Natural killer cell (primary cell): ENCODE results near the gene MEF2D. TPM values are rescaled to one million over a fixed set of nuclear protein-coding genes. Genes with fewer than 3 reads are reported as not detected.

Experiments
- ATAC-seq, 3 donors: fragments of 150-1000 bp in 2 of 3; fragments of 200-7000 bp in 1 of 3; cut with Tn5 transposase; 1 replicate in 1 of 3; 2 replicates in 2 of 3; pipeline ENCODE4 v1.10.0; 2021; ENCODE audit warnings: mild to moderate bottlenecking in 2 of 3, moderate library complexity in 2 of 3
- DNase-seq, 2 donors: peaks; one replicate each; pipeline versions ENCODE4 v3.0.0 to v3.0.0-alpha.2; 2013 to 2021; ENCODE audit warnings: mixed read lengths in 1 of 2
- H3K27ac ChIP-seq: one replicate; pipeline ENCODE4 v1.5.1; 2013; ENCODE audit warnings: mild to moderate bottlenecking, low read length
- H3K27me3 ChIP-seq: one replicate; pipeline ENCODE4 v1.6.1; 2013; ENCODE audit warnings: low read length; ENCODE audit not compliant: control insufficient read depth, insufficient read depth
- H3K36me3 ChIP-seq: one replicate; pipeline ENCODE4 v1.6.1; 2013; ENCODE audit warnings: low read length; ENCODE audit not compliant: control insufficient read depth, insufficient read depth
- H3K4me1 ChIP-seq: one replicate; pipeline ENCODE4 v1.6.1; 2013; ENCODE audit warnings: low read length; ENCODE audit not compliant: control insufficient read depth, insufficient read depth
- H3K4me3 ChIP-seq: one replicate; pipeline ENCODE4 v1.5.1; 2013; ENCODE audit warnings: low read length
- H3K9me3 ChIP-seq: one replicate; pipeline ENCODE4 v1.6.1; 2013; ENCODE audit warnings: low read length; ENCODE audit not compliant: control insufficient read depth, insufficient read depth
- H3K27ac Mint-ChIP-seq, 2 donors: one replicate each; pipeline ENCODE4 v1.8.0; 2022; ENCODE audit warnings: mild to moderate bottlenecking in 2 of 2, mixed read lengths in 2 of 2, moderate library complexity in 1 of 2
- H3K27me3 Mint-ChIP-seq, 2 donors: one replicate each; pipeline ENCODE4 v1.8.0; 2022; ENCODE audit warnings: low read depth in 2 of 2, mixed read lengths in 2 of 2
- H3K36me3 Mint-ChIP-seq: one replicate; pipeline ENCODE4 v1.8.0; 2022; ENCODE audit warnings: mixed read lengths
- H3K4me1 Mint-ChIP-seq, 2 donors: one replicate each; pipeline ENCODE4 v1.8.0; 2022; ENCODE audit warnings: mixed read lengths in 2 of 2
- H3K4me3 Mint-ChIP-seq: one replicate; pipeline ENCODE4 v1.8.0; 2022; ENCODE audit warnings: mild to moderate bottlenecking, moderate library complexity, mixed read lengths
- H3K9me3 Mint-ChIP-seq, 2 donors: one replicate each; pipeline ENCODE4 v1.8.0; 2022; ENCODE audit warnings: mixed read lengths in 2 of 2
- CTCF ChIP-seq: fragments of 200-600 bp; IDR thresholded peaks from one replicate; pipeline ENCODE4 v1.8.0; 2022; ENCODE audit warnings: antibody characterized with exemption
- WGBS: methylation state at CpG from one replicate; pipeline ENCODE4 v1.1.7; 2013; ENCODE audit warnings: missing lambda C conversion rate; ENCODE audit not compliant: insufficient coverage; 5-methylcytosine and 5-hydroxymethylcytosine counted together
- intact Hi-C: fragments of 100-400 bp; cut with micrococcal nuclease; formaldehyde crosslinking; loops from one replicate; pipeline ENCODE4 v1.14.2; 2022
- total RNA-seq, 4 donors: library from RNA; stranded (reverse); fragments of 120-200 nt in 1 of 4; gene quantifications; one replicate each; pipeline versions ENCODE4 v1.2.3 to v1.2.4, GENCODE V29; 2013 to 2022

MEF2D gene
- total RNA-seq, 3 donors from 2014 or later (not counting 1 experiment from before 2014, with no cell fraction given): 232 to 298 (median 284) TPM

GRCh38 chr1:156499842-156500542, 583 bp downstream of the MEF2D start:
- peak; percentile 56 to 66 for DNase-seq
- H3K36me3 ChIP-seq: peaks cover 3% of the 10 kb centered on the region
- peaks cover 83% of the 10 kb centered on the region for H3K4me1 ChIP-seq
- intact Hi-C loops: loop anchor here (1.0 to 5.0 kb wide), 4 partner anchors 11 to 163 kb away; partner anchors contain the start of genes CCT3 and TSACC
- ATAC-seq: no peak
- Mint-ChIP-seq H3K27ac (peak overlapping the region; percentile 96 to 99), H3K36me3 (no peaks in the 10 kb centered on the region), H3K4me1 (peaks cover 67 to 82% of the 10 kb centered on the region in 2 donors), H3K4me3 (peak overlapping the region; percentile 89), H3K27me3 (no peaks in the 10 kb centered on the region), H3K9me3 (no peaks in the 10 kb centered on the region)
- no peaks in the 10 kb centered on the region for H3K9me3 ChIP-seq
- H3K4me3 ChIP-seq: peak overlapping the region; percentile 93
- WGBS: under 1% methylated on average over 46 of the region's 51 CpGs
- no peaks in the 10 kb centered on the region for H3K27me3 ChIP-seq
- TF ChIP-seq CTCF: no peak
- H3K27ac ChIP-seq: peak overlapping the region; percentile 98

DNA sequence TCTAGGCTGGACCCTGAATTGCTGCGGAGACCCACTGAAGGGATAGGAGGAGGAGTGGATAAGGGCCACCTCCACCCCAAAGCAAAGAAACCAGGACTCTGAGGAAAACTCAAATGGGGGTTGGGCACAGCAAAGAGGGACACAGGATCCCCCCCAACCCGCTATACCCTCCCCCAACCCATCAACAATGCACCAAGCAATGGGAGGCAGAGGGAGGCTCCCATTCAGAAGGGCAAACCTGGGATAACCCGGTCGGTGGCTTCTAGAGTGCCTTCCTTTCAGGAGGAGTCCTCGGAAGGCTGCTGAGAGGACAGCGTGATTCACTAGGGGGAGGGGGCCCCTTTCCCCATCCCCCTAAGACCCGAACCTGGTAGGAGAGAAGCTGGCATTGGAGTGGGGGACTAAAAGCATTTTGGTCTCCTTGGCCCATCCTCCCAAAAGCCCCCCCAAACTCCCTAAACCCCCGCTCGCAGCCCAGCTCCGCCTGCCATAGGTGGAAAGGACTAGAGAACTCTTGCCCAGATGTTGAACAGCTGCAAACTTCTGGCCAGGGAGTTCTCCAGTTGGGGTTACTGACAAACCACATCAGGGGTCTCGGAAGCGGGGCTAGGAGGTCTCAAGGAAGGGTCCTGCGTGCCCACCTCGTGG, 1.3 kb downstream of the MEF2D start:
- Histone ChIP-seq H3K27ac (peak overlapping the region; percentile 26), H3K4me1 (peaks cover 83% of the 10 kb centered on the region), H3K36me3 (peaks cover 3% of the 10 kb centered on the region), H3K27me3 (no peaks in the 10 kb centered on the region), H3K4me3 (peak overlapping the region; percentile 93), H3K9me3 (no peaks in the 10 kb centered on the region)
- H3K27me3 Mint-ChIP-seq: no peaks in the 10 kb centered on the region
- peaks cover 65 to 80% of the 10 kb centered on the region in 2 donors for H3K4me1 Mint-ChIP-seq
- H3K9me3 Mint-ChIP-seq: no peaks in the 10 kb centered on the region
- H3K4me3 Mint-ChIP-seq: peak overlapping the region; percentile 84
- 0% methylated on average over 11 of the region's 14 CpGs for WGBS
- intact Hi-C loops: loop anchor here (1.0 kb wide), 1 partner anchor 10 kb away; no protein-coding TSS in a partner anchor
- DNase-seq (no peak), ATAC-seq (no peak)
- H3K36me3 Mint-ChIP-seq: no peaks in the 10 kb centered on the region
- TF ChIP-seq CTCF: no peak
- peak overlapping the region; percentile 96 to 99 for H3K27ac Mint-ChIP-seq

DNA sequence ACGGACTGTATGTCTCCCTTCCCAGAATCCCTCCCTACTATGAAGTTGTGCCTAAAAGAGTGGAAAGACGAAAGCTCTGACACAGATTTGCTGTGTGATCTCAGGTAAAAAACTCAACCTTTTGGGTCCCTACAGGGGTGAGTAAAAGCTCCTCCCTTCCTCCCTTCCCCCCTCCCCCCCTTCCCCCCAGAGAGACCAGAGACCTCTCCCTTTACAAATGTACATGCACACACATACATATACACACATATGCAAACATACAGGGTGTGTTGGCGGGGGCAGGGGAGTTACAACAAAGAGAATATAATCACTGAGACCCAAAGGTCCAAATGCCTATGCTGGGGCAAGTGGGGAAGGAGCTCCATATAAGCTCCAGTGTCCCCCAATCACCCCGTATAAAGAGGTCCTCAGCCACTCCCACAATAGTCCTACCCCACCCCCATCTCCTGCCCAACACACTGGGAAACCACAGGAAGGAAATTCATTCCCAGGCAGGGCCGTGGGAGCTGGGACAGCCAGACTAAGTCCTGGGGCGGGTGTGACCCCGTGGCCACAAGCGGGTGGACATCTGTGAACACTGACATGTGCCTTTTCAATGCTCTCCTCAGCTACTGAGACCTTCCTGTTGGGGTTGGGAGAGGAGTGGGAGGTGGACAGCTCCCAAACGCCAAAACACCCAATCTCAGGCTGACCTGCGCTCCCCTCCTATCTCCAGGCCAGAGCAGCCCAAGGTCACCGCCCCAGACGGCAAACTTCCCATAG, 2.0 kb downstream of the MEF2D start:
- no peaks in the 10 kb centered on the region for H3K27me3 ChIP-seq
- Mint-ChIP-seq H3K4me1 (peaks cover 64 to 80% of the 10 kb centered on the region in 2 donors), H3K4me3 (peak overlapping the region; percentile 84), H3K27ac (peak overlapping the region; percentile 96 to 99), H3K9me3 (no peaks in the 10 kb centered on the region), H3K36me3 (no peaks in the 10 kb centered on the region), H3K27me3 (no peaks in the 10 kb centered on the region)
- peaks cover 83% of the 10 kb centered on the region for H3K4me1 ChIP-seq
- H3K4me3 ChIP-seq: peak overlapping the region; percentile 93
- intact Hi-C loops: loop anchor here (1.0 kb wide), 1 partner anchor 9 kb away; no protein-coding TSS in a partner anchor
- peak overlapping the region; percentile 26 for H3K27ac ChIP-seq
- H3K36me3 ChIP-seq: peaks cover 3% of the 10 kb centered on the region
- no peak for ATAC-seq
- no peak for TF ChIP-seq CTCF
- 23% methylated on average over 8 of the region's 12 CpGs for WGBS
- no peaks in the 10 kb centered on the region for H3K9me3 ChIP-seq
- DNase-seq: no peak
